ENCODE data around the gene PRR35. TPM values are rescaled to one million over a fixed set of nuclear protein-coding genes. Genes with fewer than 3 reads are reported as not detected.

Gene PRR35
- total RNA-seq, 1 experiment from 2014 or later, result 0.28 TPM

DNA sequence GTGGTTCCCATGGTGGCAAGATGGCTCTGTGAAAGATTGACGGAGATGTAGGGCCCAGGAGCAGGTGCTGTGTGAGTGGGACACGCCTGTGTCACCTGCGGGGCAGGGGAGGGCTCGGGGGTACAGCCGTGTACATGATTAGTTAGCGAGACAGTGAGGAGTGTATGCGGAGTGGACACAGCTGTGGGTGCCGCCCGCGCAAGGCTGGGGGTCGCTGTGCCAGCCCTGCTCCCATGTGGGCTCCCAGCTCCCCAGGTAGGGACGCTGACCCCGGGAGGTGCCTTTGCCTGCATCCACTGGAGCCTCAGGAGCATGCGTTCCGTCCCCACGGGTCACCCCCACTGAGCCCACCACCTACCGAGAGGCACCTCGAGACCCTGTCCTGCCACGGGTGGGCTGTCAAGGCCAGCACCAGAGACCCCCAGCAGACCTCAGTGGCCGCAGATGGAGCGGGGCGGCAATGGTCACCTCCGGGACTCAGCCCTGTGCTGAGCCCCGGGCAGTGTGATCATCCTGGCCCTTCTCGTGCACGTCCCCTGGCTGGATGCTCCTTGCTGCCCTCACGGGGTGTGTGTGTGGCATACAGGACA, 25.2 kb upstream of the PRR35 start:
- DNase-seq, result peak; percentile 72
- Histone ChIP-seq H3K36me3 (replicated peaks; ENCODE audit: control insufficient read depth, insufficient read depth, low read length) (peaks cover under 1% of the 10 kb centered on the region), H3K27me3 (ENCODE audit: control insufficient read depth, insufficient read depth, low read length) (no peaks in the 10 kb centered on the region), H3K4me3 (ENCODE audit: insufficient read depth, low read depth, low read length) (no peak overlapping the region)

GRCh38 chr16:535446-536405, 24.5 kb upstream of the PRR35 start:
- DNase-seq, result peak; percentile 69
- Histone ChIP-seq H3K27me3 (ENCODE audit: control insufficient read depth, insufficient read depth, low read length) (no peaks in the 10 kb centered on the region), H3K4me3 (ENCODE audit: insufficient read depth, low read depth, low read length) (no peak overlapping the region), H3K36me3 (replicated peaks; ENCODE audit: control insufficient read depth, insufficient read depth, low read length) (no peaks in the 10 kb centered on the region; the same call in 1 of the 2 replicates)

- Histone ChIP-seq H3K27me3 (ENCODE audit: control insufficient read depth, insufficient read depth, low read length) (no peaks in the 10 kb centered on the region), H3K4me3 (ENCODE audit: insufficient read depth, low read depth, low read length) (no peak overlapping the region), H3K36me3 (replicated peaks; ENCODE audit: control insufficient read depth, insufficient read depth, low read length) (no peaks in the 10 kb centered on the region; the same call in 1 of the 2 replicates)
- no peak for DNase-seq
These were observed 23.4 kb upstream of the PRR35 start for GRCh38 chr16:536746-537145.

DNA sequence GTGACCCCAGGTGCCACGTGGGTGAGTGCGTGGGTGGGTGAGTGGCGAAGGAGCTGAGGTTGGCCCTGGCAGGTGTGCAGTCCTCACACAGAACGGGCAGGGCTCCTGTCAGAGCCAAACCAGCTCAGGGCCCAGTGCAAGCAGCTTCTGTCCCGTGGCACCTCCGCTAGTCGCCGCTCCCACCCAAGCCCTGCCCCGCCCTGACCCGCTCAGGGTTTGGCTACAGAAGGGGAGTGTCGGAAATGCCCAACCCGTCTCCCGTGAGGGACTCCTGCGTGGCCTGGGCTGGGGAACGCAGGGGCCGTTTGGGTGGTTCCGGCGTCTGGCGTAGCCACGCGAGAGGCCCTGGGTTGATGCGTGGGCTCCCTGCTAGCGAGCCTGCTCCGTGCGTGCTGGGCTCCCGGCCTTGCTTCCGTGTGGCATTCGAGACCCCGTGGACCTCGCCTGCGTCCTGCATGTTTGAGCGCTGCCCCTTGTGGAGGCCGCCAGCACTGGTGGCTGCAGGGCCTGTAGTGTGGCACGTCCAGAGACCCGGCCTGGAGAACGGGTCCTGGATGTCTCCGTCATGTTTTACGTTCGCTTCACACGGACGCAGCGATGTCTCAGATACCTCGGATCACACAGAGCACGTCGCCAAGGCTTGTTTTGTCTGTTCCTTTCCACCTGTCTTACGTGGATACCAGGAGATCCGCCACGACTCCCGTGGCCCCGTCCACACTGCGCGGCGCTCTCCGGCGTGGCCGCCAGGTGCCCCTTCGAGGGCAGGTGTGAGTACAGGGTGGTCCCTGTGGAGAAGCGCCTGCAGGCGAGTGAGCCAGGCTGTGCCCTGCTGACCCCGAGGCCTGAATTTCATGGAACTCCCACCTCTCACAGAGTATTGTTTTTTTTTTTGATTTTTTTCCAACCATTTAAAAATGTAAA, 22.5 kb upstream of the PRR35 start:
- no peaks in the 10 kb centered on the region; the same call in 1 of the 2 replicates for H3K36me3 ChIP-seq (replicated peaks; ENCODE audit: control insufficient read depth, insufficient read depth, low read length)
- DNase-seq, result peak; percentile 87
- no peaks in the 10 kb centered on the region for H3K27me3 ChIP-seq (ENCODE audit: control insufficient read depth, insufficient read depth, low read length)
- no peak overlapping the region for H3K4me3 ChIP-seq (ENCODE audit: insufficient read depth, low read depth, low read length)

GRCh38 chr16:539901-540530, 20.2 kb upstream of the PRR35 start:
- no peak for DNase-seq
- no peaks in the 10 kb centered on the region; the same call in 1 of the 2 replicates for H3K36me3 ChIP-seq (replicated peaks; ENCODE audit: control insufficient read depth, insufficient read depth, low read length)
- no peak overlapping the region for H3K4me3 ChIP-seq (ENCODE audit: insufficient read depth, low read depth, low read length)
- H3K27me3 ChIP-seq (ENCODE audit: control insufficient read depth, insufficient read depth, low read length), result no peaks in the 10 kb centered on the region

- no peak for DNase-seq
- Histone ChIP-seq H3K27me3 (ENCODE audit: control insufficient read depth, insufficient read depth, low read length) (no peaks in the 10 kb centered on the region), H3K4me3 (ENCODE audit: insufficient read depth, low read depth, low read length) (no peak overlapping the region), H3K36me3 (replicated peaks; ENCODE audit: control insufficient read depth, insufficient read depth, low read length) (no peaks in the 10 kb centered on the region; the same call in 1 of the 2 replicates)
These were observed 19.4 kb upstream of the PRR35 start for GRCh38 chr16:540645-541340.

GRCh38 chr16:543301-544164, 16.7 kb upstream of the PRR35 start:
- DNase-seq, result peak; percentile 71
- Histone ChIP-seq H3K27me3 (ENCODE audit: control insufficient read depth, insufficient read depth, low read length) (no peaks in the 10 kb centered on the region), H3K4me3 (ENCODE audit: insufficient read depth, low read depth, low read length) (no peak overlapping the region), H3K36me3 (replicated peaks; ENCODE audit: control insufficient read depth, insufficient read depth, low read length) (no peaks in the 10 kb centered on the region)

- H3K27me3 ChIP-seq (ENCODE audit: control insufficient read depth, insufficient read depth, low read length), result no peaks in the 10 kb centered on the region
- DNase-seq, result no peak
- no peaks in the 10 kb centered on the region for H3K36me3 ChIP-seq (replicated peaks; ENCODE audit: control insufficient read depth, insufficient read depth, low read length)
- no peak overlapping the region for H3K4me3 ChIP-seq (ENCODE audit: insufficient read depth, low read depth, low read length)
These were observed 15.7 kb upstream of the PRR35 start for GRCh38 chr16:544517-544916.

- Histone ChIP-seq H3K27me3 (ENCODE audit: control insufficient read depth, insufficient read depth, low read length) (no peaks in the 10 kb centered on the region), H3K36me3 (replicated peaks; ENCODE audit: control insufficient read depth, insufficient read depth, low read length) (no peaks in the 10 kb centered on the region), H3K4me3 (ENCODE audit: insufficient read depth, low read depth, low read length) (no peak overlapping the region)
- peak; percentile 93 for DNase-seq
These were observed 13.1 kb upstream of the PRR35 start for GRCh38 chr16:546909-547770.

- H3K36me3 ChIP-seq (replicated peaks; ENCODE audit: control insufficient read depth, insufficient read depth, low read length), result no peaks in the 10 kb centered on the region
- H3K27me3 ChIP-seq (ENCODE audit: control insufficient read depth, insufficient read depth, low read length), result no peaks in the 10 kb centered on the region
- DNase-seq, result no peak
- no peak overlapping the region for H3K4me3 ChIP-seq (ENCODE audit: insufficient read depth, low read depth, low read length)
These were observed 11.6 kb upstream of the PRR35 start for GRCh38 chr16:548586-548985.

DNA sequence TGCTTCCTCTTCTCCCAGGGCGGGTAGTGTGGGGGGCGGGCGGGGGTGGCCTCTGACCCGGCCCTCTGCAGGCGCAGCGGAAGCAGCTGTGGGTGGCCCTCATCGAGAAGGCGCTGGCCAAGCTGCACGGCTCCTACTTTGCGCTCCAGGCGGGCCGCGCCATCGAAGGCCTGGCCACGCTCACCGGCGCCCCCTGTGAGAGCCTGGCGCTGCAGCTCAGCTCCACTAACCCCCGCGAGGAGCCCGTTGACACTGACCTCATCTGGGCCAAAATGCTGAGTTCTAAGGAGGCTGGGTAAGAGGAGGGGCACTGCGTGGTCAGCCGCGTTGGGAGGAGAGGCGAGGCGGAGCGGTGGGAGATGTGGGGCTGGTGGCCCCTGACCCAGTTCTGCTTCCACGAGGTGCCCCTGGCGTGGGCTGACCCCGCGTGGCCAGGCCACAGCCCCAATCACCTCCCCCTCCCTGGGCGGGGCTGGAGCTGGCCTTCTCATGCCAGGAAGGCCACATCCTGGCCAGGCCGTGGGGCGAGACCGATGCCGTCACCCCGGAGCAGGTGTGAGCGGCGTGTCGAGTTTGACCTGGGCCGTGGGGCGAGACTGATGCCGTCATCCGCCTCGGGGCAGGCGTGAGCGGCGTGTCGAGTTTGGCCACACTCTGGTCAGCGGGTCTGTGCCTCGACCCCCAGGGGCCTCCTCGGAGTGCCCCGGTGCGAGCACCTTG, 10.5 kb upstream of the PRR35 start:
- Histone ChIP-seq H3K36me3 (replicated peaks; ENCODE audit: control insufficient read depth, insufficient read depth, low read length) (no peaks in the 10 kb centered on the region), H3K4me3 (ENCODE audit: insufficient read depth, low read depth, low read length) (no peak overlapping the region), H3K27me3 (ENCODE audit: control insufficient read depth, insufficient read depth, low read length) (no peaks in the 10 kb centered on the region)
- peak; percentile 94 for DNase-seq

DNA sequence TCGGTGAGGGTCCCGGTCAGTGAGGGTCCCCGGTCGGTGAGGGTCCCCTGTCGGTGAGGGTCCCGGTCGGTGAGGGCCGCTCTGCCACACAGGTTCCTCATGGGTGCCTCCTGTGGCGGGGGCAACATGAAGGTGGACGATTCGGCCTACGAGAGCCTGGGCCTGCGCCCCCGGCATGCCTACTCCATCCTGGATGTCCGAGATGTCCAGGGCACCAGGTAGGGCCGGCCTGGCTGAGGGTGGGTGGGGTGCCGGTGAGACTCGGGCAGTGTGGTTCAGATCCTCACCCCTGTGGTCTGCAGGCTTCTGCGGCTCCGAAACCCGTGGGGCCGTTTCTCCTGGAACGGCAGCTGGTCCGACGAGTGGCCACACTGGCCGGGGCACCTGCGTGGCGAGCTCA, 9.0 kb upstream of the PRR35 start:
- no peak for DNase-seq
- Histone ChIP-seq H3K4me3 (ENCODE audit: insufficient read depth, low read depth, low read length) (no peak overlapping the region), H3K27me3 (ENCODE audit: control insufficient read depth, insufficient read depth, low read length) (no peaks in the 10 kb centered on the region), H3K36me3 (replicated peaks; ENCODE audit: control insufficient read depth, insufficient read depth, low read length) (no peaks in the 10 kb centered on the region)

Measured in H7 (cell line).